NCI-H526 treated with DMSO at 0.1 percent for 48 hours (cell line): ENCODE data around the gene PRDM16.

Experiments used
- DNase-seq: peaks from one replicate; lab custom pipeline; 2025; lab: John Stamatoyannopoulos, UW

The PRDM16 gene

GRCh38 chr1:3339856-3340255, 270.9 kb downstream of the PRDM16 start:
- DNase-seq, result no peak

GRCh38 chr1:3340548-3341235, 271.7 kb downstream of the PRDM16 start:
- no peak for DNase-seq

GRCh38 chr1:3341236-3341994, 272.4 kb downstream of the PRDM16 start:
- DNase-seq, result no peak

GRCh38 chr1:3342960-3343359, 274.0 kb downstream of the PRDM16 start:
- no peak for DNase-seq

GRCh38 chr1:3344395-3344794, 275.4 kb downstream of the PRDM16 start:
- no peak for DNase-seq

GRCh38 chr1:3345792-3346191, 276.8 kb downstream of the PRDM16 start:
- DNase-seq, result no peak

GRCh38 chr1:3346478-3346877, 277.5 kb downstream of the PRDM16 start:
- no peak for DNase-seq

- DNase-seq, result no peak
These were observed 278.4 kb downstream of the PRDM16 start for GRCh38 chr1:3347257-3348020.

- no peak for DNase-seq
These were observed 279.3 kb downstream of the PRDM16 start for GRCh38 chr1:3348196-3348865.

GRCh38 chr1:3349161-3349967, 280.4 kb downstream of the PRDM16 start:
- DNase-seq, result no peak

- DNase-seq, result no peak
These were observed 280.9 kb downstream of the PRDM16 start for GRCh38 chr1:3349968-3350299.

GRCh38 chr1:3350506-3351261, 281.7 kb downstream of the PRDM16 start:
- no peak for DNase-seq

- no peak for DNase-seq
These were observed 282.7 kb downstream of the PRDM16 start for GRCh38 chr1:3351449-3352298.

- DNase-seq, result no peak
These were observed 283.4 kb downstream of the PRDM16 start for GRCh38 chr1:3352299-3352951.

GRCh38 chr1:3352952-3353331, 283.9 kb downstream of the PRDM16 start:
- DNase-seq, result no peak

- no peak for DNase-seq
These were observed 284.9 kb downstream of the PRDM16 start for GRCh38 chr1:3353876-3354275.

GRCh38 chr1:3355089-3355488, 286.1 kb downstream of the PRDM16 start:
- DNase-seq, result no peak

GRCh38 chr1:3355894-3356826, 287.2 kb downstream of the PRDM16 start:
- no peak for DNase-seq
